ENCODE measurements around the gene ELOA.

GRCh38 chr1:23800400-23801337, 57.4 kb downstream of the ELOA start, which contains the start of gene GALE:
- TF ChIP-seq FOXP2 (optimal IDR thresholded peaks at IDR 0.05; ENCODE audit: borderline replicate concordance, extremely low read depth, extremely low read length, insufficient read depth) = peak; percentile 89
- TF ChIP-seq TAF1 (IDR thresholded peaks at IDR 0.05; ENCODE audit: borderline replicate concordance, insufficient read depth, low read length) = 0 out of 2 replicates have a peak, but pooled peaks have one; percentile 54
- peak; percentile 74 for TF ChIP-seq POLR2AphosphoS5 (IDR thresholded peaks at IDR 0.05; ENCODE audit: low read depth, low read length)

Measured in PFSK-1 (cell line).